ENCODE data around the gene NUP62.

DNA sequence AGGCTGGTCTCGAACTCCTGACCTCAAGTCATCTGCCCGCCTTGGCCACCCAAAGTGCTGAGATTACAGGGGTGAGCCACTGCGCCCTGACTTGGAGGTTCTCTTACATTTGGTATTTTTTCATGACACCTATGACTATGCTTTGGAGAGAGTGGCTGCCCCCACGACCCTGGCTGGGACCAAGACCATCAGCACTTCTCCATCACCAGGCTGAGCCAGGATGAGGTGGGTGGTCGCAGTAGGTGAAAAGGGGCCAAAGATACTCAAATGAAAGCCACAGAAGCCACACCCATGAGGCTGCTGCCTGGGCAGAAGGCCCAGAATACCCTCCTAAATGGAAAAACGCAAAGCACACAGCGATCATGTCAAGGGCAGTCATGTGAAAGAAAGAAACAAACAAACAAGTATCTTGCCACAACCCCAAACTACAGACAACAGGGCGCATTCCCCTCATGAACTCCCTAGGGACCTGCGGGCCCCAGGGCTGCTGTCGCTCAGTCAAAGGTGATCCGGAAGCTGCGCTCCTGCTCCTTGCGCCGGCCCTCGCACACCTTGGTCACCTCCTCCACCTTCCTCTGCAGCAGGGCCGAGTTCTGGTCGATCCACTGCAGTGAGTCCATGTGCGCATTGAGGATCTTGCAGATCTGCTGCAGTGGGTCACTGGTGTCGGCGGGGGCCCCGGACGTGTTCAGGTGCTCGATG is 21.4 kb downstream of the NUP62 start:
- TF ChIP-seq, protein P1, sequence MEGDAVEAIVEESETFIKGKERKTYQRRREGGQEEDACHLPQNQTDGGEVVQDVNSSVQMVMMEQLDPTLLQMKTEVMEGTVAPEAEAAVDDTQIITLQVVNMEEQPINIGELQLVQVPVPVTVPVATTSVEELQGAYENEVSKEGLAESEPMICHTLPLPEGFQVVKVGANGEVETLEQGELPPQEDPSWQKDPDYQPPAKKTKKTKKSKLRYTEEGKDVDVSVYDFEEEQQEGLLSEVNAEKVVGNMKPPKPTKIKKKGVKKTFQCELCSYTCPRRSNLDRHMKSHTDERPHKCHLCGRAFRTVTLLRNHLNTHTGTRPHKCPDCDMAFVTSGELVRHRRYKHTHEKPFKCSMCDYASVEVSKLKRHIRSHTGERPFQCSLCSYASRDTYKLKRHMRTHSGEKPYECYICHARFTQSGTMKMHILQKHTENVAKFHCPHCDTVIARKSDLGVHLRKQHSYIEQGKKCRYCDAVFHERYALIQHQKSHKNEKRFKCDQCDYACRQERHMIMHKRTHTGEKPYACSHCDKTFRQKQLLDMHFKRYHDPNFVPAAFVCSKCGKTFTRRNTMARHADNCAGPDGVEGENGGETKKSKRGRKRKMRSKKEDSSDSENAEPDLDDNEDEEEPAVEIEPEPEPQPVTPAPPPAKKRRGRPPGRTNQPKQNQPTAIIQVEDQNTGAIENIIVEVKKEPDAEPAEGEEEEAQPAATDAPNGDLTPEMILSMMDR (conservative IDR thresholded peaks at IDR 0.05; ENCODE audit: low read depth, low read length) = no peak
- TF ChIP-seq BHLHE40 (IDR thresholded peaks at IDR 0.05; ENCODE audit: low read depth, low read length) = no peak
- TF ChIP-seq POLR2A (IDR thresholded peaks at IDR 0.05; ENCODE audit: low read depth, low read length) = no peak
- TF ChIP-seq, protein P2, sequence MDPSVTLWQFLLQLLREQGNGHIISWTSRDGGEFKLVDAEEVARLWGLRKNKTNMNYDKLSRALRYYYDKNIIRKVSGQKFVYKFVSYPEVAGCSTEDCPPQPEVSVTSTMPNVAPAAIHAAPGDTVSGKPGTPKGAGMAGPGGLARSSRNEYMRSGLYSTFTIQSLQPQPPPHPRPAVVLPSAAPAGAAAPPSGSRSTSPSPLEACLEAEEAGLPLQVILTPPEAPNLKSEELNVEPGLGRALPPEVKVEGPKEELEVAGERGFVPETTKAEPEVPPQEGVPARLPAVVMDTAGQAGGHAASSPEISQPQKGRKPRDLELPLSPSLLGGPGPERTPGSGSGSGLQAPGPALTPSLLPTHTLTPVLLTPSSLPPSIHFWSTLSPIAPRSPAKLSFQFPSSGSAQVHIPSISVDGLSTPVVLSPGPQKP (IDR thresholded peaks at IDR 0.05; ENCODE audit: borderline replicate concordance, low read depth, low read length) = no peak
- TF ChIP-seq SMC3 (IDR thresholded peaks at IDR 0.05; ENCODE audit: low read depth, low read length) = no peak
- no peak for TF ChIP-seq RAD21 (IDR thresholded peaks at IDR 0.05; ENCODE audit: low read length)
- TF ChIP-seq, protein P3, sequence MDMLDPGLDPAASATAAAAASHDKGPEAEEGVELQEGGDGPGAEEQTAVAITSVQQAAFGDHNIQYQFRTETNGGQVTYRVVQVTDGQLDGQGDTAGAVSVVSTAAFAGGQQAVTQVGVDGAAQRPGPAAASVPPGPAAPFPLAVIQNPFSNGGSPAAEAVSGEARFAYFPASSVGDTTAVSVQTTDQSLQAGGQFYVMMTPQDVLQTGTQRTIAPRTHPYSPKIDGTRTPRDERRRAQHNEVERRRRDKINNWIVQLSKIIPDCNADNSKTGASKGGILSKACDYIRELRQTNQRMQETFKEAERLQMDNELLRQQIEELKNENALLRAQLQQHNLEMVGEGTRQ (IDR thresholded peaks at IDR 0.05; ENCODE audit: low read depth, low read length) = no peak
- TF ChIP-seq MAFK (IDR thresholded peaks at IDR 0.05; ENCODE audit: low read depth, low read length) = no peak
- TF ChIP-seq CHD1 (IDR thresholded peaks at IDR 0.05; ENCODE audit: low read depth, low read length) = no peak
- TF ChIP-seq RFX5 (IDR thresholded peaks at IDR 0.05; ENCODE audit: low read depth, low read length) = no peak
- no peak for TF ChIP-seq MXI1 (IDR thresholded peaks at IDR 0.05; ENCODE audit: borderline replicate concordance, low read depth, low read length)
- TF ChIP-seq FOS (IDR thresholded peaks at IDR 0.05; ENCODE audit: low read depth, low read length) = no peak
- TF ChIP-seq NFE2L2 (IDR thresholded peaks at IDR 0.05; ENCODE audit: low read depth, low read length) = no peak
